GM12801 (cell line): Measurements from ENCODE around the gene USP50.

ENCODE experiments used
- TF ChIP-seq, protein P1 (sequence below): IDR thresholded peaks from one replicate; pipeline ENCODE4 v1.5.1; 2011; ENCODE audit warnings: control low read depth; ENCODE audit not compliant: insufficient read length; ENCODE audit errors: extremely low read depth

USP50 gene

DNA sequence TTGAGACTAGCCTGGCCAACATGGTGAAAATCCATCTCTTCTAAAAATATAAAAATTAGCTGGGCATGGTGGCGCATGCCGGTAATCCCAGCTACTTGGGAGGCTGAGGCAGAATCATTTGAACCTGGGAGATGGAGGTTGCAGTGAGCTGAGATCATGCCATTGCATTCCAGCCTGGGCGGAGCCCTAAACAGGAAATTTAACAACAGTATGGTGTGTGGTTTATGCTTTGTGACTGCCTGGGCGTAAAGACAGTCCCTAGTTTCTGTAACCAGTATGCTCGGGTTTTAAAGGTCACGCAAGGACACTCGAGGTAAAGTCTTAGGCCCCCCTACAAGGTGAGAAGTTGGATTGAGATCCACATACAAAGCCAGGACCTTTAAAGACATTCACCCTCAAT lies 43.3 kb downstream of the USP50 start:
- TF ChIP-seq, protein P1, sequence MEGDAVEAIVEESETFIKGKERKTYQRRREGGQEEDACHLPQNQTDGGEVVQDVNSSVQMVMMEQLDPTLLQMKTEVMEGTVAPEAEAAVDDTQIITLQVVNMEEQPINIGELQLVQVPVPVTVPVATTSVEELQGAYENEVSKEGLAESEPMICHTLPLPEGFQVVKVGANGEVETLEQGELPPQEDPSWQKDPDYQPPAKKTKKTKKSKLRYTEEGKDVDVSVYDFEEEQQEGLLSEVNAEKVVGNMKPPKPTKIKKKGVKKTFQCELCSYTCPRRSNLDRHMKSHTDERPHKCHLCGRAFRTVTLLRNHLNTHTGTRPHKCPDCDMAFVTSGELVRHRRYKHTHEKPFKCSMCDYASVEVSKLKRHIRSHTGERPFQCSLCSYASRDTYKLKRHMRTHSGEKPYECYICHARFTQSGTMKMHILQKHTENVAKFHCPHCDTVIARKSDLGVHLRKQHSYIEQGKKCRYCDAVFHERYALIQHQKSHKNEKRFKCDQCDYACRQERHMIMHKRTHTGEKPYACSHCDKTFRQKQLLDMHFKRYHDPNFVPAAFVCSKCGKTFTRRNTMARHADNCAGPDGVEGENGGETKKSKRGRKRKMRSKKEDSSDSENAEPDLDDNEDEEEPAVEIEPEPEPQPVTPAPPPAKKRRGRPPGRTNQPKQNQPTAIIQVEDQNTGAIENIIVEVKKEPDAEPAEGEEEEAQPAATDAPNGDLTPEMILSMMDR = no peak

DNA sequence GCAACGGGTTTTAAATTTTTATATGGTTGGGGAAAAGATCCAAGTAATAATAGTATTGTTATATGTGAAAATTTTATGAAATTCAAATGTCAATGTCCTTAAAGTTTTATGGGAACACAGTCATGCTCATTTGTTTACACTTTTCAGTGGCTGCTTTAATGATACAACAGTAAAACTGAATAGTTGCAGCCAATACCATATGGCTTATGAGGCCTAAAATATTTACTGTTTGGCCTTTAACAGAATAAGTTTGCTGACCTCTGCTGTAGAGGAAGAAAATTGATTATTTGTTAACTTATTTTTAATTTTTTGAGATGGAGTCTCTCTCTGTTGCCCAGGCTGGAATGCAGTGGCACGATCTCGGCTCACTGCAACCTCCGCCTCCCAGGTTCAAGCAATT lies 44.7 kb downstream of the USP50 start:
- TF ChIP-seq, protein P1 = no peak

DNA sequence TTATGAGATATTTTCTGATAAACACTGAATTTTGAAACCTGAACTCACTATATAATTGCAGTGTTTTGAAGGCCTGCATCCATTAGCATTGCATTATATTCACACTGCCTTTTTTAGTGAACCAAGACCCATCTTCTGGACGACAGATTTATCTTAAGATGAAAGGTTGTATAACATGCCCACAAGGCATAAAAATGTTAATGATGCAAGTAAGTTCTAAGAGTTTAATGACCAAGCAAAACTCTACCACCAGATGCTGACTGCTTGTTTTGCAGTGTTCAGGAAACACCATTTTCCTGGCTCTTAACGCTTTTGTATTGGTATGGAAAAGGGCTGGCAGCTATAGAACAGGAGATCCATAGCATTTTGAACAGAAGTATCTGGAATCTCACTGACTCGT lies 46.1 kb downstream of the USP50 start:
- TF ChIP-seq, protein P1 = no peak

DNA sequence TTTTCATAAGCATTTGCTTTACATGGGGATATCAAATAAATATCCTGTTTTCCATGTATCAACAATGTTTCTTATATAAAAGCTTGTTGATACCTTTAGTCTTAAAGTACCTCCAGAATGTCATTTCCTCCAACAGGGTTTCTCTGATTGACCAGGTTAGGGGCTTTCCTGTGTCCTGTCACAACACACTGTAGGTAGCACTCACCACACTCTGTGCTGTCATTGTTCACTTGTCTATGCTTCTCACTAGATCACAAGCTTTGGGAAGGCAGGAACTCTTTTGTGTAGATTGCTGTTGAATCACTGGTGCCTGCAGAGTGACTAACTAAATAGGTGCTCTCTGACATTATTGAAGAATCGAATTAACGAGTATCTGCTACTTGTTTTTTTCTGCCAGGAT lies 49.8 kb downstream of the USP50 start:
- TF ChIP-seq, protein P1 = no peak

DNA sequence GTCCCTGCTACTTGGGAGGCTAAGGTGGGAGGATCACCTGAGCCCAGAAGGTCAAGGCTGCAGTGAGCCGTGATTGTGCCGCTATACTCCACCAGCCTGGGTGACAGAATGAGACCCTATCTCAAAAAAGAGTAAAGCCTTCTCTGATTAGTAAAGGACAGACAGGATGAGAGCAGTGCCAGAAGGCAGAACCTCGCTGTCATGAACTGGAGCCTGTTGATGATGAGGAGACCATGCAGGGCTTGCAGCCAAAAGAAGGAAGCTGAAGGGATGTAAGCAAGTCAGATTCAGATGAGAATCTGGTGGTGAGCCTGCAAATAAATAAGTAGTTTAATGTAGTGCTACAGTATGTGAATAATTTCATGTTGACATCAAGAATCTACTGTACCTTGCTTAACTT lies 52.8 kb downstream of the USP50 start:
- TF ChIP-seq, protein P1 = no peak

DNA sequence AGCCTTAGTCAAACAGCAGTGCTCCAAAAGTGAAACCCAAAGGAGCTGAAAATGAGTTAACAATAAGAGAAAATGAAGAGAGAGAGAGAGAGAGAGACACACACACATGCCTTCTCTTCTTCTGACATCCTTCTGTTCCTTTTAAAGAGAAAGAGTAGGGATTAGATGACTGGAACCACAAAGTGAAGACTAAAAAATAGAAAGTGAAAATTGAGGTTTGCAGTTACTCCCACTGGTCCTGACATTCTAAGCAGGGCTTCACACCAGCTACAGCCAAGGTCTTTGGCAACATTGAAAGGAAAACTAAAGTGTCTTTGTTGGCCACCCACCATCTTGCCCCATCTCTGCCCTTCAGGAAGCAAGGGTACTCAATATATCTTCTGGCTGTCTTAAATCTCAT lies 59.2 kb downstream of the USP50 start:
- TF ChIP-seq, protein P1 = no peak

DNA sequence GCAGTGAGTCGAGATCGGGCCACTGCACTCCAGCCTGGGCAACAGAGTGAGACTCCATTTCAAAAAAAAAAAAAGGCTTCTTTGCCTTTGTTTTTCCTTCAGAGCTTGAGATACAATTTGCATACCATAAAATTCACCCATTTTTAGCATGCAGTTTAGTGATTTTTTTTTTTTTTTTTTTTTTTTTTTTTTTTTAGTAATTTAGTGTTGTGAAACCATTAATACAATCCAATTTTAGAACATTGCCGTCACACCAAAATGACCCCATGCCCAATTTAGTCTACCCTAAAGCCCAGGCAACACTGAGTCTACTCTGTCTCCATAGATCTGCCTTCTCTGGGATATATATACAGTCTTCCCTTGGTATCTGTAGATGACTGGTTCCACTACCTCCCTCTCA lies 61.1 kb downstream of the USP50 start:
- TF ChIP-seq, protein P1 = no peak

DNA sequence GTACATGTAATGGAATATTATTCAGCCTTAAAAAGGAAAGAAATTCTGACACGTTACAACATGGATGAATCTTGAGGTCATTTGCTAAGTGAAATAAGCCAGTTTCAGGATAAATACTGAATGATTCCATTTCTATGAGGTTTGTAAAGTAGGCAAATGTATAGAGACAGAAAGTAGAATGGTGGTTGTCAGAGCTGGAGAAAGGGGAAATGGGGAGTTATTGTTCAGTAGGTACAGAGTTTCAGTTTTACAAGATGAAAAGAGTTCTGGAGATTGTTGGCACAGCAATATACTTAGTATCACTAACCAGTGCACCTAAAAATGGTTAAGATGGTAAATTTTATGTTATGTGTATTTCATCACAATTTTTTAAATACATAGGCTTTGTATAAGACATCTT lies 61.7 kb downstream of the USP50 start:
- TF ChIP-seq, protein P1 = no peak
